Pancreas (tissue), 10 donors: ENCODE data around the gene FAM110D. TPM values are rescaled to one million over a fixed set of nuclear protein-coding genes. Genes with fewer than 3 reads are reported as not detected.

Experiments used
- ATAC-seq, 4 donors: fragments of 200-7000 bp; cut with Tn5 transposase; one replicate each; pipeline versions ENCODE4 v1.8.0 to v1.9.1; 2020; ENCODE audit warnings: mild to moderate bottlenecking in 4 of 4, moderate library complexity in 4 of 4
- DNase-seq, 6 donors: peaks; one replicate each; pipeline ENCODE4 v3.0.0-alpha.2; 2020
- FAIRE-seq: peaks from 2 replicates; lab custom pipeline; 2012; peaks lifted over from hg19 to GRCh38; lab: Jason Lieb, UNC
- H3K27ac ChIP-seq, 4 donors: fragments of 200-600 bp; sonication (generic); 1 replicate in 3 of 4; 2 replicates in 1 of 4; pipeline versions ENCODE4 v1.5.0 to v1.8.0; 2020
- H3K27me3 ChIP-seq, 4 donors: fragments of 200-600 bp; one replicate each; pipeline ENCODE4 v1.8.0; 2021
- H3K36me3 ChIP-seq, 3 donors: fragments of 200-600 bp; sonication (generic) in 1 of 3; one replicate each; pipeline versions ENCODE4 v1.5.0 to v1.8.0; 2020 to 2021
- H3K4me1 ChIP-seq, 3 donors: fragments of 200-600 bp; one replicate each; pipeline ENCODE4 v1.8.0; 2021
- H3K4me3 ChIP-seq, 4 donors: fragments of 200-600 bp; sonication (generic) in 2 of 4; one replicate each; pipeline versions ENCODE4 v1.5.0 to v1.8.0; 2020 to 2021
- H3K9me3 ChIP-seq, 4 donors: fragments of 200-600 bp; one replicate each; pipeline ENCODE4 v1.8.0; 2021
- WGBS, 2 donors: extraction: QIAGEN DNeasy Blood & Tissue Kit; methylation state at CpG; one replicate each; pipeline ENCODE4 v1.1.7; 2013; 5-methylcytosine and 5-hydroxymethylcytosine counted together
- intact Hi-C, 3 donors: fragments of 100-400 bp; cut with DNase I; formaldehyde crosslinking; loops; one replicate each; pipeline versions ENCODE4 v1.11.1 to v1.14.2; 2022
- polyA plus RNA-seq, 2 donors: library from polyadenylated mRNA; stranded (reverse); fragments of 200-250 nt; gene quantifications; one replicate each; pipeline ENCODE4 v1.2.3, GENCODE V29; 2013
- total RNA-seq, 6 donors: library from RNA; stranded (reverse); fragmentation: NEBNext Ultra II Directional in 4 of 6; extraction: Animal tissue kit (Norgen Biotek cat#: 25700) in 4 of 6; gene quantifications; one replicate each; pipeline versions ENCODE4 v1.2.1 to v1.2.4, GENCODE V29; 2021 to 2023
- TF ChIP-seq, protein P1 (sequence below), 4 donors: fragments of 200-600 bp; sonication (generic) in 3 of 4; IDR thresholded peaks; one replicate each; pipeline versions ENCODE4 v1.5.0 to v1.8.0; 2021; ENCODE audit warnings: antibody characterized with exemption in 4 of 4
- donor health status: healthy with polysubstance abuse.
- donor health status: DM: no; HTN: no; CAD: no; lungs with moderate emphysema.
- donor health status: DM: no; HTN: no; CAD: no.
- donor health status: control.
- donor health status: control.
- donor health status: Bipolar disorder and iron deficiency.
- donor health status: DM: yes; HTN: yes; CAD: no.
- donor health status: DM: no; HTN: no; CAD: no.
- donor health status: DM: no; HTN: no; CAD: no.
- donor health status: DM: yes; HTN: yes; CAD: no.

FAM110D gene
- total and polyA plus RNA-seq, 8 donors = 0.79 to 3.5 (median 1.1) TPM

DNA sequence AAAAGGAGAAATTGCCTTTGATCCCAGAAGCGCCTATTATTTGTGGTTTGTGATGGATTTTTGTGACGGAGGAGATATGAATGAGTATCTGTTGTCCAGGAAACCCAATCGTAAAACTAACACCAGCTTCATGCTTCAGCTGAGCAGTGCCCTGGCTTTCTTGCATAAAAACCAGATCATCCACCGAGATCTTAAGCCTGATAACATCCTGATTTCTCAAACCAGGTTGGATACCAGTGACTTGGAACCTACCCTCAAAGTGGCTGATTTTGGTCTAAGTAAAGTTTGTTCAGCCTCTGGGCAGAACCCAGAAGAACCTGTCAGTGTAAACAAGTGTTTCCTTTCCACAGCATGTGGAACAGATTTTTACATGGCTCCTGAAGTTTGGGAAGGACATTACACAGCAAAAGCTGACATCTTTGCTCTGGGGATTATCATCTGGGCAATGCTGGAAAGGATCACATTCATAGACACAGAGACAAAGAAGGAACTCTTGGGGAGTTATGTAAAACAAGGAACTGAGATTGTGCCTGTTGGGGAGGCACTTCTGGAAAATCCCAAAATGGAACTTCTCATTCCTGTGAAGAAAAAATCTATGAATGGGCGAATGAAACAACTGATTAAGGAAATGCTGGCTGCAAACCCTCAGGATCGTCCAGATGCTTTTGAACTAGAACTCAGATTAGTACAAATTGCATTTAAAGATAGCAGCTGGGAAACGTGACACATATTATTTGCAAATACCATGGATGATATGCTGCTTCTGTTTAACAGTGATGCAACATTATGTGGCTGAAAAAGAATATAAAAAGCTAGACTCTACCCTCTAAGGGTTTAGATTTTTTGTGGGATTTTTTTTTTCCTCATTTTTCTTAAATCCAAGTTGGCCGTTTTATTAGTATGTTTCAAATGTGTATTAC, 36.8 kb upstream of the FAM110D start:
- Histone ChIP-seq H3K4me1 (peaks cover 34 to 68% (median 60%) of the 10 kb centered on the region in 3 donors), H3K9me3 (no peaks in the 10 kb centered on the region), H3K27me3 (no peaks in the 10 kb centered on the region), H3K27ac (peak overlapping the region in 2 of 4 donors; percentile 54 to 70), H3K4me3 (no peak overlapping the region), H3K36me3 (no peaks in the 10 kb centered on the region)
- intact Hi-C loops = no loop called here
- TF ChIP-seq, protein P1, sequence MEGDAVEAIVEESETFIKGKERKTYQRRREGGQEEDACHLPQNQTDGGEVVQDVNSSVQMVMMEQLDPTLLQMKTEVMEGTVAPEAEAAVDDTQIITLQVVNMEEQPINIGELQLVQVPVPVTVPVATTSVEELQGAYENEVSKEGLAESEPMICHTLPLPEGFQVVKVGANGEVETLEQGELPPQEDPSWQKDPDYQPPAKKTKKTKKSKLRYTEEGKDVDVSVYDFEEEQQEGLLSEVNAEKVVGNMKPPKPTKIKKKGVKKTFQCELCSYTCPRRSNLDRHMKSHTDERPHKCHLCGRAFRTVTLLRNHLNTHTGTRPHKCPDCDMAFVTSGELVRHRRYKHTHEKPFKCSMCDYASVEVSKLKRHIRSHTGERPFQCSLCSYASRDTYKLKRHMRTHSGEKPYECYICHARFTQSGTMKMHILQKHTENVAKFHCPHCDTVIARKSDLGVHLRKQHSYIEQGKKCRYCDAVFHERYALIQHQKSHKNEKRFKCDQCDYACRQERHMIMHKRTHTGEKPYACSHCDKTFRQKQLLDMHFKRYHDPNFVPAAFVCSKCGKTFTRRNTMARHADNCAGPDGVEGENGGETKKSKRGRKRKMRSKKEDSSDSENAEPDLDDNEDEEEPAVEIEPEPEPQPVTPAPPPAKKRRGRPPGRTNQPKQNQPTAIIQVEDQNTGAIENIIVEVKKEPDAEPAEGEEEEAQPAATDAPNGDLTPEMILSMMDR (IDR thresholded peaks at IDR 0.05) = no peak
- peak; percentile 64 for FAIRE-seq
- peak in 2 of 4 donors; percentile 17 to 22 for ATAC-seq
- 23 to 26% methylated on average over 8 of the region's 8 CpGs for WGBS, 2 donors
- DNase-seq = no peak

DNA sequence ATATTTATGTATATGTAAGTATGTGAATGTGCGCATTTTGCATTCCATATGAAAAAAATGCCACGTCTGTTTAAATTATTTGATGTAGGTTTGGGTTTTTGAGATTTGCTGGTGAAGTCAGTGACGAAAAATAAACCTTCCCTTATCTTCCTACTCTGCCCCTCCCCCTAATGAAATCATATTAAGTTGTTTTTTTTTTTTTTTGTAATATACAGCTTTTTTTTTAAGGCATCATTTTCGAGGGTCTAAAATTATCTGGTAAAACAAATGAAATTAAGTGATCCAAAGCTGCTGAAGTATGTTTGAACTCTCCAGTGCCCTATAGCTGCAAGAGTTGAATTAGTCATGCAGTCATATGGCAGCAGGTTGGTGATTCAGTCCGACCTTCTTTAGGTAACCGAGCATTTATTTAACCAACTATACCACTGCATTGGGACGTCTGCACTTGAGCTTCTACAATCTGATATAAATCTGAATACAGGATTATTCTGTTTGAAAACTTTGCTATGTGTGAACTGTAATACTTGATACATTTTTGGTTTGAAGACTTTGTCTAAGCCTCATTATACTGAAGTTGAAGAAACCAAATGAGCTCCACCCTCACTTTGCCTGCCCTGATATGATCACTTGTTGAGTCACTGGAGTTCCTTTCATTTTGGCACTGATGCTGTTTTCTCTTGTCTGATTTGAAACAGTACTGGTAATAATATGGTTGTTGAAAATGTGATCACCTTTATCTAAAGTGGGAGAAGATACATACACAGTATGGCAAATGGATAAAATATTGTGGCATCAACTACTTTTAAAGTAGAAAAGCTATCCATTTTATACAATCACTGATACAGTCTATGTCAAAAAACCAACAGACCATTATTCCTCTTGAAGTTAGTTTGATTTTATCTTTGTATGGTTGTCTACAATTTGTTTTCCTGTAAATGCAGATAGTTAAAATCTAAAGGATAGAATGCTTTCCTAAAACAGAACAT, 35.6 kb upstream of the FAM110D start:
- WGBS, 2 donors = 62 to 63% methylated on average over 7 of the region's 7 CpGs
- Histone ChIP-seq H3K27ac (peak overlapping the region in 3 of 4 donors; percentile 2 to 70 (median 54)), H3K36me3 (no peaks in the 10 kb centered on the region), H3K9me3 (no peaks in the 10 kb centered on the region), H3K4me1 (peaks cover 31 to 74% (median 71%) of the 10 kb centered on the region in 3 donors), H3K27me3 (no peaks in the 10 kb centered on the region), H3K4me3 (no peak overlapping the region)
- intact Hi-C loops = no loop called here
- DNase-seq (no peak), FAIRE-seq (peak; percentile 13), ATAC-seq (peak in 1 of 4 donors; percentile 38)
- TF ChIP-seq, protein P1 (IDR thresholded peaks at IDR 0.05) = no peak

DNA sequence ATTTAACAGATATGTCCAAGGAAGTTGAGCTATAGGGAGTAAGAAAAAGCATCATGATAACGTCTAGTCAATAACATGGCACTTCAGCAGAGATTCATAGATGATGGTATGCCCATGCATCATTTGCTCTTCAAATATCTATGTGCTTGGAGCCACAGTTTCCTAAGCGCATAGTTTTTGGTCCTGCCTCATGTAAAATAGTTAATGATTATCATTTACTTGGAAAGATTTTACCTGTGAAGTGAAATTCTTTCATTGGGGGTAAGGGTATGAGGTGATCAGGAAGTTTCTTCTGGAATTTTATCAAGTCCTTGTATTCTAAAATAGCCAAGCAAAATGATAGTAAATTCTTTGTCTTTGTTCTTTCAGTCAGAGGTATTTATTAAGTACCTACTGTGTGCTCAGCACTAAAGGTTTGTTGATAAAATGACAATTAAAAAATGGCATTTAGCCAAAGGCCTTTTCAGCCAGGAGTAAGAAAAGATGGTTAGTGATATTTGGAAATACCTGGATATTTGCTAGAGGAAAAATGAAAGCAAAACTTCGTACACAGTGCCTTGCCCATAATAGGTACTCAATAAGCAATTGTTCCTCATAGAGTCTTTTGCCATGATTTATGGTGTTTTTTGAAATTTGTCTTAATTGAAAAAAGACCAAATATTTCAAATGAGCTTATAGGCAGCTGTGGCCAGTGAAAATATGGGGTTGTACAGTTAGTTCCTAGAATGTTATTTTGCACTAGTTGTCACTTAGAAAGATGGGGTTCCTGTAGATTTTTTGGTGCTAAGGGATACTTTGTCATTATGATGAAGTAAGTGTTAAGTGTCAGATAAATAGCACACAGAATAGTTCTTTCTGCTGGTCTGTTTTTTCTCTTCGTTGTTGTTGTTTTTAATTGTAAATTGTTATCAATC, 34.2 kb upstream of the FAM110D start:
- Histone ChIP-seq H3K27me3 (no peaks in the 10 kb centered on the region), H3K36me3 (no peaks in the 10 kb centered on the region), H3K27ac (peak overlapping the region in 2 of 4 donors; percentile 54 to 74), H3K9me3 (no peaks in the 10 kb centered on the region), H3K4me1 (peaks cover 31 to 72% (median 71%) of the 10 kb centered on the region in 3 donors), H3K4me3 (no peak overlapping the region)
- DNase-seq (no peak), ATAC-seq (peak in 2 of 4 donors; percentile 32 to 41), FAIRE-seq (no peak)
- intact Hi-C loops = no loop called here
- TF ChIP-seq, protein P1 (IDR thresholded peaks at IDR 0.05) = no peak
- WGBS, 2 donors = 46 to 48% methylated on average over 4 of the region's 4 CpGs

DNA sequence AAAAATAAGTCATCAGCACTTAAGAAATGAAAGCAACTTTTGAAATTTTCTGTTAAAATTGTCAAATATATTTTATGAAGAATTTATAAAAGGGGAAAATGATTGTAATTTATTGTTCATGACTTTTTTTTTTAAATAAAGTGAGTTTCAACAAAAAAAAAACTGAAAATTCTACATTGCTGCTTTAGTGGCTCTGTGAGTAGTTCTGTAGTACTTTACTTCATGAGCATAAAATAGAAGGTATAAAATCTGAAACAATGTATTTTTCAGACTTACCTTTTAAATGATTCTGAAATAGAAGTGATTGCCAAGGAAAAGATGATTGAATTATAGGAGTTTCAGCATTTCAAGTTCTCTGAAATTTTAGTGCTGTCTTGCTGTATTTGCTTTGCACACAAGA, 33.5 kb upstream of the FAM110D start:
- H3K4me1 ChIP-seq = peaks cover 31 to 72% (median 71%) of the 10 kb centered on the region in 3 donors
- no peak for ATAC-seq
- H3K27me3 ChIP-seq = no peaks in the 10 kb centered on the region
- peak overlapping the region in 2 of 4 donors; percentile 54 to 74 for H3K27ac ChIP-seq
- no peaks in the 10 kb centered on the region for H3K36me3 ChIP-seq
- intact Hi-C loops = no loop called here
- DNase-seq = no peak
- no peaks in the 10 kb centered on the region for H3K9me3 ChIP-seq
- TF ChIP-seq, protein P1 (IDR thresholded peaks at IDR 0.05) = no peak
- no peak for FAIRE-seq
- no peak overlapping the region for H3K4me3 ChIP-seq
